GM23338 (cell line): ENCODE measurements around the gene ITIH4. TPM values are rescaled to one million over a fixed set of nuclear protein-coding genes. Genes with fewer than 3 reads are reported as not detected.
"Not testable (repeated sequence)": the region's sequence is repeated elsewhere in the genome, so short reads cannot be mapped to it uniquely, and the experiment has no call there.

Experiments used
- ATAC-seq: fragments of 200-7000 bp; cut with Tn5 transposase; 3 replicates; pipeline ENCODE4 v1.9.1; 2020
- DNase-seq: peaks from one replicate; pipeline ENCODE4 v3.0.0-alpha.2; 2015; ENCODE audit warnings: low spot score
- H2AFZ ChIP-seq: fragments of 200-600 bp; sonication (generic); 2 replicates; pipeline ENCODE4 v1.8.0; 2016; ENCODE audit warnings: antibody characterized with exemption, mild to moderate bottlenecking, moderate library complexity
- H3F3A ChIP-seq: fragments of 200-600 bp; sonication (generic); replicated peaks from 2 replicates; pipeline ENCODE4 v1.8.0; 2017; ENCODE audit warnings: antibody characterized with exemption, mixed run types, low read depth
- H3K27ac ChIP-seq: fragments of 200-600 bp; sonication (generic); 2 replicates; pipeline ENCODE4 v1.6.1; 2016; ENCODE audit warnings: low read depth
- H3K27me3 ChIP-seq: fragments of 200-600 bp; sonication (generic); 2 replicates; pipeline ENCODE4 v1.8.0; 2016; ENCODE audit warnings: mild to moderate bottlenecking, mixed run types, moderate library complexity; ENCODE audit not compliant: insufficient read depth
- H3K36me3 ChIP-seq: fragments of 200-600 bp; sonication (generic); 2 replicates; pipeline ENCODE4 v1.8.0; 2016; ENCODE audit warnings: mild to moderate bottlenecking; ENCODE audit not compliant: insufficient read depth
- H3K4me1 ChIP-seq: fragments of 200-600 bp; sonication (generic); 2 replicates; pipeline ENCODE4 v1.8.0; 2016; ENCODE audit warnings: mild to moderate bottlenecking, moderate library complexity; ENCODE audit not compliant: insufficient read depth
- H3K4me2 ChIP-seq: fragments of 200-600 bp; sonication (generic); 2 replicates; pipeline ENCODE4 v1.7.1; 2017; ENCODE audit warnings: mixed run types
- H3K4me3 ChIP-seq: fragments of 200-600 bp; sonication (generic); 2 replicates; pipeline ENCODE4 v1.6.1; 2016; ENCODE audit warnings: mixed run types
- H3K79me2 ChIP-seq: fragments of 200-600 bp; sonication (generic); replicated peaks from 2 replicates; pipeline ENCODE4 v1.8.0; 2017; ENCODE audit warnings: mild to moderate bottlenecking; ENCODE audit not compliant: insufficient read depth
- H3K9me2 ChIP-seq: fragments of 200-600 bp; sonication (generic); 2 replicates; pipeline ENCODE4 v1.8.0; 2017; ENCODE audit not compliant: insufficient read depth
- H4K20me1 ChIP-seq: fragments of 200-600 bp; sonication (generic); replicated peaks from 2 replicates; pipeline ENCODE4 v1.8.0; 2017; ENCODE audit warnings: mild to moderate bottlenecking; ENCODE audit not compliant: insufficient read depth
- H3K27ac Mint-ChIP-seq: 2 replicates; pipeline ENCODE4 v1.8.0; 2020; ENCODE audit warnings: inconsistent platforms, mild to moderate bottlenecking, moderate library complexity, mixed read lengths
- H3K27me3 Mint-ChIP-seq: 3 replicates; pipeline ENCODE4 v1.8.0; 2022; ENCODE audit warnings: low read depth, mild to moderate bottlenecking, moderate library complexity, mixed read lengths, inconsistent platforms; ENCODE audit not compliant: insufficient read depth, poor library complexity
- H3K36me3 Mint-ChIP-seq: 3 replicates; pipeline ENCODE4 v1.8.0; 2021; ENCODE audit warnings: low read depth, mild to moderate bottlenecking, inconsistent platforms, moderate library complexity, mixed read lengths
- H3K4me1 Mint-ChIP-seq: 3 replicates; pipeline ENCODE4 v1.8.0; 2020; ENCODE audit warnings: mild to moderate bottlenecking, inconsistent platforms, mixed read lengths
- H3K4me3 Mint-ChIP-seq: 3 replicates; pipeline ENCODE4 v1.8.0; 2021; ENCODE audit warnings: moderate library complexity, mild to moderate bottlenecking, inconsistent platforms, mixed read lengths
- H3K9me3 Mint-ChIP-seq: 3 replicates; pipeline ENCODE4 v1.8.0; 2020; ENCODE audit warnings: moderate library complexity, mild to moderate bottlenecking, inconsistent platforms, mixed read lengths
- CTCF ChIP-seq, 2 experiments: fragments of 200-600 bp in 1 of 2; sonication (generic) in 1 of 2; conservative IDR thresholded peaks; 2 replicates each; pipeline versions ENCODE4 v1.5.1 to v1.6.1; 2016 to 2017; ENCODE audit warnings: antibody characterized with exemption in 2 of 2, low read depth in 2 of 2, mild to moderate bottlenecking in 2 of 2, moderate library complexity in 1 of 2
- EZH2 ChIP-seq: fragments of 200-600 bp; sonication (generic); IDR thresholded peaks from one replicate; pipeline ENCODE4 v1.8.0; 2017; ENCODE audit warnings: antibody characterized with exemption, mild to moderate bottlenecking, low read depth; ENCODE audit not compliant: unreplicated experiment
- EZH2phosphoT487 ChIP-seq: fragments of 200-600 bp; sonication (generic); IDR thresholded peaks from one replicate; pipeline ENCODE4 v1.8.1; 2018; ENCODE audit warnings: antibody characterized with exemption; ENCODE audit not compliant: unreplicated experiment
- JUNB ChIP-seq: IDR thresholded peaks from one replicate; pipeline ENCODE4 v1.6.1; 2016; ENCODE audit warnings: antibody characterized with exemption; ENCODE audit not compliant: unreplicated experiment
- NANOG ChIP-seq: IDR thresholded peaks from 2 replicates; pipeline ENCODE4 v1.6.1; 2016; ENCODE audit warnings: antibody characterized with exemption, borderline replicate concordance
- POLR2AphosphoS5 ChIP-seq: IDR thresholded peaks from 2 replicates; pipeline ENCODE4 v1.6.1; 2016; ENCODE audit warnings: antibody characterized with exemption, low read depth
- STAT1 ChIP-seq: IDR thresholded peaks from one replicate; pipeline ENCODE4 v1.6.1; 2016; ENCODE audit warnings: antibody characterized with exemption; ENCODE audit not compliant: unreplicated experiment
- ZNF114 ChIP-seq: fragments of 250-450 bp; sonication (Bioruptor Pico); IDR thresholded peaks from 2 replicates; pipeline ENCODE4 v1.5.0; 2020; ENCODE audit warnings: mild to moderate bottlenecking, moderate library complexity
- polyA plus RNA-seq: library from polyadenylated mRNA; unstranded; fragments of >200 nt; fragmentation: Nextera tagmentation; extraction: Ambion mirVana; gene quantifications from 2 replicates; pipeline ENCODE4 v1.2.1, GENCODE V29; 2016
- total RNA-seq: library from RNA; depleted of rRNA; stranded (reverse); fragments of >200 nt; shearing (Covaris generic); gene quantifications from 2 replicates; pipeline ENCODE4 v1.2.3, GENCODE V29; 2014
- TF ChIP-seq, protein P1 (sequence below): fragments of 250-450 bp; sonication (Bioruptor Pico); IDR thresholded peaks from 2 replicates; pipeline ENCODE4 v1.5.0; 2020; ENCODE audit warnings: mild to moderate bottlenecking, moderate library complexity

ITIH4 gene
- total and polyA plus RNA-seq, 2 experiments from 2014 or later, result 0.82 to 1.4 TPM

GRCh38 chr3:52777127-52777958 lies 53.1 kb downstream of the ITIH4 start, which contains the start of gene ITIH1:
Gene ITIH1 (plus strand): TSS chr3:52777599. CDS start chr3:52777616, 17 bp downstream.
- no peak within 1 kb of the TSS for H3K4me3 Mint-ChIP-seq

GRCh38 chr3:52776486-52776885 lies 54.0 kb downstream of the ITIH4 start:
- not testable (repeated sequence) for ATAC-seq, H3K4me2 ChIP-seq, H3K27me3 Mint-ChIP-seq, H3K27me3 ChIP-seq, H3K4me1 ChIP-seq, H3K36me3 ChIP-seq, H3K4me1 Mint-ChIP-seq, H3K9me3 Mint-ChIP-seq, H3F3A ChIP-seq, H3K4me3 Mint-ChIP-seq, DNase-seq, H3K4me3 ChIP-seq, H4K20me1 ChIP-seq, H3K9me2 ChIP-seq, H2AFZ ChIP-seq, H3K79me2 ChIP-seq, H3K27ac ChIP-seq, H3K27ac Mint-ChIP-seq, H3K36me3 Mint-ChIP-seq

More at GRCh38 chr3:52777127-52777958, 53.1 kb downstream of the ITIH4 start, which contains the start of gene ITIH1:
- Histone ChIP-seq H3K4me3 (no peak within 1 kb of the TSS), H3K79me2 (no peaks in the 10 kb centered on the region), H4K20me1 (no peaks in the 10 kb centered on the region), H3F3A (no peaks in the 10 kb centered on the region), H3K27ac (no peak within 1 kb of the TSS), H3K27me3 (no peaks in the 10 kb centered on the region), H3K4me2 (no peak within 1 kb of the TSS), H3K4me1 (no peaks in the 10 kb centered on the region), H3K9me2 (no peaks in the 10 kb centered on the region), H3K36me3 (no peaks in the 10 kb centered on the region), H2AFZ (no peak within 1 kb of the TSS)
- Mint-ChIP-seq H3K27ac (no peak within 1 kb of the TSS), H3K9me3 (peaks cover 2% of the 10 kb centered on the region; the same call in 1 of the 3 replicates), H3K36me3 (no peaks in the 10 kb centered on the region; the same call in 2 of the 3 replicates), H3K4me1 (peaks cover 7% of the 10 kb centered on the region), H3K27me3 (no peaks in the 10 kb centered on the region)
- no peak for DNase-seq
- no peak for ATAC-seq
- TF ChIP-seq POLR2AphosphoS5 (no peak), ZNF114 (CRISPR knock-in tag) (no peak), JUNB (no peak), EZH2phosphoT487 (no peak), NANOG (no peak), STAT1 (no peak), EZH2 (no peak), CTCF (conservative IDR thresholded peaks at IDR 0.05; ENCODE audit: low read depth in 2 of 2) (no peak)
- TF ChIP-seq, protein P1, sequence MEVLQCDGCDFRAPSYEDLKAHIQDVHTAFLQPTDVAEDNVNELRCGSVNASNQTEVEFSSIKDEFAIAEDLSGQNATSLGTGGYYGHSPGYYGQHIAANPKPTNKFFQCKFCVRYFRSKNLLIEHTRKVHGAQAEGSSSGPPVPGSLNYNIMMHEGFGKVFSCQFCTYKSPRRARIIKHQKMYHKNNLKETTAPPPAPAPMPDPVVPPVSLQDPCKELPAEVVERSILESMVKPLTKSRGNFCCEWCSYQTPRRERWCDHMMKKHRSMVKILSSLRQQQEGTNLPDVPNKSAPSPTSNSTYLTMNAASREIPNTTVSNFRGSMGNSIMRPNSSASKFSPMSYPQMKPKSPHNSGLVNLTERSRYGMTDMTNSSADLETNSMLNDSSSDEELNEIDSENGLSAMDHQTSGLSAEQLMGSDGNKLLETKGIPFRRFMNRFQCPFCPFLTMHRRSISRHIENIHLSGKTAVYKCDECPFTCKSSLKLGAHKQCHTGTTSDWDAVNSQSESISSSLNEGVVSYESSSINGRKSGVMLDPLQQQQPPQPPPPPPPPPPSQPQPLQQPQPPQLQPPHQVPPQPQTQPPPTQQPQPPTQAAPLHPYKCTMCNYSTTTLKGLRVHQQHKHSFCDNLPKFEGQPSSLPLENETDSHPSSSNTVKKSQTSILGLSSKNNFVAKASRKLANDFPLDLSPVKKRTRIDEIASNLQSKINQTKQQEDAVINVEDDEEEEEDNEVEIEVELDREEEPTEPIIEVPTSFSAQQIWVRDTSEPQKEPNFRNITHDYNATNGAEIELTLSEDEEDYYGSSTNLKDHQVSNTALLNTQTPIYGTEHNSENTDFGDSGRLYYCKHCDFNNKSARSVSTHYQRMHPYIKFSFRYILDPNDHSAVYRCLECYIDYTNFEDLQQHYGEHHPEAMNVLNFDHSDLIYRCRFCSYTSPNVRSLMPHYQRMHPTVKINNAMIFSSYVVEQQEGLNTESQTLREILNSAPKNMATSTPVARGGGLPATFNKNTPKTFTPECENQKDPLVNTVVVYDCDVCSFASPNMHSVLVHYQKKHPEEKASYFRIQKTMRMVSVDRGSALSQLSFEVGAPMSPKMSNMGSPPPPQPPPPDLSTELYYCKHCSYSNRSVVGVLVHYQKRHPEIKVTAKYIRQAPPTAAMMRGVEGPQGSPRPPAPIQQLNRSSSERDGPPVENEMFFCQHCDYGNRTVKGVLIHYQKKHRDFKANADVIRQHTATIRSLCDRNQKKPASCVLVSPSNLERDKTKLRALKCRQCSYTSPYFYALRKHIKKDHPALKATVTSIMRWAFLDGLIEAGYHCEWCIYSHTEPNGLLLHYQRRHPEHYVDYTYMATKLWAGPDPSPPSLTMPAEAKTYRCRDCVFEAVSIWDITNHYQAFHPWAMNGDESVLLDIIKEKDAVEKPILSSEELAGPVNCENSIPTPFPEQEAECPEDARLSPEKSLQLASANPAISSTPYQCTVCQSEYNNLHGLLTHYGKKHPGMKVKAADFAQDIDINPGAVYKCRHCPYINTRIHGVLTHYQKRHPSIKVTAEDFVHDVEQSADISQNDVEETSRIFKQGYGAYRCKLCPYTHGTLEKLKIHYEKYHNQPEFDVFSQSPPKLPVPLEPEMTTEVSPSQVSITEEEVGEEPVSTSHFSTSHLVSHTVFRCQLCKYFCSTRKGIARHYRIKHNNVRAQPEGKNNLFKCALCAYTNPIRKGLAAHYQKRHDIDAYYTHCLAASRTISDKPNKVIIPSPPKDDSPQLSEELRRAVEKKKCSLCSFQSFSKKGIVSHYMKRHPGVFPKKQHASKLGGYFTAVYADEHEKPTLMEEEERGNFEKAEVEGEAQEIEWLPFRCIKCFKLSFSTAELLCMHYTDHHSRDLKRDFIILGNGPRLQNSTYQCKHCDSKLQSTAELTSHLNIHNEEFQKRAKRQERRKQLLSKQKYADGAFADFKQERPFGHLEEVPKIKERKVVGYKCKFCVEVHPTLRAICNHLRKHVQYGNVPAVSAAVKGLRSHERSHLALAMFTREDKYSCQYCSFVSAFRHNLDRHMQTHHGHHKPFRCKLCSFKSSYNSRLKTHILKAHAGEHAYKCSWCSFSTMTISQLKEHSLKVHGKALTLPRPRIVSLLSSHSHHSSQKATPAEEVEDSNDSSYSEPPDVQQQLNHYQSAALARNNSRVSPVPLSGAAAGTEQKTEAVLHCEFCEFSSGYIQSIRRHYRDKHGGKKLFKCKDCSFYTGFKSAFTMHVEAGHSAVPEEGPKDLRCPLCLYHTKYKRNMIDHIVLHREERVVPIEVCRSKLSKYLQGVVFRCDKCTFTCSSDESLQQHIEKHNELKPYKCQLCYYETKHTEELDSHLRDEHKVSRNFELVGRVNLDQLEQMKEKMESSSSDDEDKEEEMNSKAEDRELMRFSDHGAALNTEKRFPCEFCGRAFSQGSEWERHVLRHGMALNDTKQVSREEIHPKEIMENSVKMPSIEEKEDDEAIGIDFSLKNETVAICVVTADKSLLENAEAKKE (CRISPR knock-in tag), result no peak
